GM18526 (cell line): ENCODE measurements around the gene PNLIPRP3.

Experiments
- POLR2A ChIP-seq: IDR thresholded peaks from 3 replicates; pipeline ENCODE4 v1.6.1; 2011; ENCODE audit not compliant: insufficient read length; ENCODE audit errors: extremely low read depth

The PNLIPRP3 gene

DNA sequence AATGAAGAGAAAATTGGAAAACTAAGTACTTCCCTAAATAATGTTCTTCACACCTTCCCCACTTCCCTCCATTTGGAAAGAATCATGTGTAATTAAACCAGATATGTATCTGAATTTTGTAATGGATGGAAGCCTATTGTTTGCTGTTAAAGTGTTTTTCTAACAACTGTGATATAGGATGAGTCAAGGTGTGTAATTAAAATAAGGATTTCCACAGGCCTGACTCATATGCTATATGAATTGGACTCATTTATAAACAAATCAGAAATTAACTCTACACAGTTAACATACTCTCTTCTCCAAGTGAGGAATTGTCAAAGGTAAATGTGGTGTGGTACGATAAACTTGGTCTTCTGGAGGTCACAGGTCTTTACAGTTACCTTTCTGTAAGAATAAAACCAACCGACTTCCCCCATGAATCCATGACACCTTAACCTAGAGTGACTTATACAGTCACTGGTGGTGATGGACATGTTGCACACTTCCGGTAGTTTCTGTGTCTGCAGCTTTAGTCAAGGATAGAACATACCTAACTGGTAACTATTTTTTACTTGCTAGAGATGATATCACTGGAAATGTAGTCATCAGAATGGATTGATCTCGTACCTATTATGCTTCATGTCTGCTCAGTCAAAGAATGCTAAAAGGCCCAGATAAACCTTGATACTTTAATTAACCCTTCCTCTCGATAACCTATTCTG is 12.8 kb downstream of the PNLIPRP3 start:
- TF ChIP-seq POLR2A: no peak

DNA sequence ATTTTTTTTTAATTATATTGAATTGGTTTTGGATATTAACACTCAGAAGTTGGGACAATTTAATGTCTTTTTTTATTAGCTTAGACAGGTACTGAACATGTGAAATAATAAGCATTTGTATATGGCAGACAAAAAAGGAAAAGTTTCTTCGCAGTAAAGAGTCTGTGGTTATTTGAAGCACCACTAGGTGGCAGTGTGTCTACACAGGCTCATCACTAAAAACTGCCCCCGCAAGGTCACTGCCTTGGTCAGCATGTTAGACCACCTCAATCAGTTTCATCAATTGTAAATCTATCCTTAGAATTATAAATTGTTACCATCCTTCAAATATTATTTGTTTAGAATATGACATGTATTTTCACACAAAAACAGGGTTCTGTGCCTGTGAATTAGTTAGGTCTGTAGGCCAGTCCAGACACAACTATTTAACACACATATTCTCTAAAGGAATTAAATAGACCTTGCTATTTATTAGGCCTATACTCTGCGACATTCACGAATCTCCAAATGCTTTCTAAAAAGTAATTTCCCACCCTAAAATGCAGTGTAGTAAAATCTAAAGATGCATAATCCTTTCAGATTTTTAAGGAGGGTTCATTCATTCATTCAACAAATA is 17.0 kb downstream of the PNLIPRP3 start:
- no peak for TF ChIP-seq POLR2A

DNA sequence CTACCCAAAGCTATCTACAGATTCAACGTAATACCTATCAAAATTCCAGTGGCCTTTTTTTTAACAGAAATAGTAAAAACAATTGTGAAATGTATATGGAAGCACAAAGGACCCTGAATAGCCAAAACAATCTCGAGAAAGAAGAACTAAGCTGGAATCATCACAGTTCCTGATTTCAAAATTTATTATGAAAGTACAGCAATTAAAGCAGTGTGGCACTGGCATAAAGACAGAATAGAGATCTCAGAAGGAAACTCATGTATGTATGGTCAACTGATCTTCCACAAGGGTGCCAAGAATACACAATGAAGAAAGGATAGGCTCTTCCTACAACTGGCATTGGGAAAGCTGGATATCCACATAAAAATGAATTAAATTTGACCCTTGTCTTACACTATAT is 23.2 kb downstream of the PNLIPRP3 start:
- TF ChIP-seq POLR2A: no peak

DNA sequence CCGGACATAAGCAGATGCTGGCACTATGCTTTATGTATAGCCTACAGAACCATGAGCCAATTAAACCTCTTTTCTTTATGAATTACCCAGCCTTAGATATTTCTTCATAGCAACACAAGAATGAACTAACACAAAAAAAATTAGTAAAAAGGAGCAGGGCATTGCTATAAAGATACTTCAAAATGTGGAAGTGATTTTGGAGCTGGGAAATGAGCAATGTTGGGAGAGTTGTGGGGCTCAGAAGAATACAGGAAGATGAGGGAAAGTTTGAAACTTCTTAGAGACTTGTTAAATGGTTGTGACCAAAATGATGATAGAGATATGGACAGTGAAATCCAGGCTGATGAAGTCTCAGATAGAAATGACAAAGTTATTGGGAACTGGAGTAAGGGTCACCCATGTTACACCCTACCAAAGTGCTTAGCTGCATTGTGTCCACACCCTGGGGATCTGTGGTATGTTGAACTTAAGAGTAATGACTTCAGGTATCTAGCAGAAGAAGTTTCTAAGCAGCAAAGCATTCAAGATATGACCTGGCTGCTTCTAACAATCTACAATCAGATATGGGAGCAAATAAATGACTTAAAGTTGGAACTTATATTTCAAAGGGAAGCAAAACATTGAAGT is 24.2 kb downstream of the PNLIPRP3 start:
- no peak for TF ChIP-seq POLR2A

DNA sequence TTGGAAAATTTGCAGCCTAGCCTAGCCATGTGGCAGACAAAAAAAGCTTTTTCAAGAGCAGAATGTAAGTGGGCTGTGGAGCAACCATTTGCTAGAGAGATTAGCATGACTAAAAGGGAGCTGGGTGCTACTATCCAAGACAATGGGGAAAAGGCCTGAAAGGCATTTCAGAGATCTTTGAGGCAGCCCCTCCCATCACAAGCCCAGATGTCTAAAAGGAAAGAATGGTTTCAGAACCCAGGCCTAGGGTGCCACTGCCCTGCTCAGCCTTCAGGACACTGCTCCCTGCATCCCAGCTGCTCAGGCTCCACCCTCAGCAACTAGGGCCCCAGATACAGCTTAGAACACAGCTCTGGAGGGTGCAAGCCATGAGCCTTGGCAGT is 24.7 kb downstream of the PNLIPRP3 start:
- TF ChIP-seq POLR2A: no peak

DNA sequence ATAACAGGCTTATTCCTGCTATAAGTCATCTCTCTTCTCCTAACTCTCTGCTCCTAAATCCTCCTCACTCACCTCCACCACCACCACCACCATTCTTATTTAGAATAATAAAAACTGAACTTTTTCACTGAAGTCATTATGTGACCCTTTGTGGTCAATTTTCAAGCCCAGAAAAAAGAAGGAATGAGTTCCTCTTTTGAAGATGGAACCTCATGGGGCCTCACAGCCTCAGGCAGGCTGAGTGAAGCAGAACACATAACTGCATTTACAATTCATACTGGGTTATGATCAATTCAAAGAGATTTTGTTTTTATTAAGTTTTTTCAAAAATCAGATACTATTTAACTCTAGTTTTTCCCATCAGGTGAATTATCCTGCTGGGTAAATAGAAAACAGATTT is 29.8 kb downstream of the PNLIPRP3 start:
- no peak for TF ChIP-seq POLR2A

DNA sequence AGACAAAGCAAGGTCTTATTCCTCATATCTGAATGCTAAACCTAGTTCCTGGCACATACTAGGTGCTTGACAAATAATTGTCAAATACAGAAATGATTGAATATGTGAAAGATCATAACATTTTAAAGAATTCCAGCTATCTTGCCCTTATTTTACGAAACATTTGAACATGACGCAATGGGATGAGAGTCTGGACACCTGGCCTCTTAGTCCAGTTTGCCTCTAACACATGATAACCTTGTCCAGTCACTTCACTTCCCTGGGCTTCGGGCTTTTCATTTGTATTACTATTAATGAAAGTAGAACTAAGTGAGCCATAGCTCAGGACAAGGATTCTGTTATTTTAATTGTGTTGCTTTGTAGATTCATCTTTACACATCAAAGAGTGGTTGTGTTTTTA is 32.6 kb downstream of the PNLIPRP3 start:
- no peak for TF ChIP-seq POLR2A

DNA sequence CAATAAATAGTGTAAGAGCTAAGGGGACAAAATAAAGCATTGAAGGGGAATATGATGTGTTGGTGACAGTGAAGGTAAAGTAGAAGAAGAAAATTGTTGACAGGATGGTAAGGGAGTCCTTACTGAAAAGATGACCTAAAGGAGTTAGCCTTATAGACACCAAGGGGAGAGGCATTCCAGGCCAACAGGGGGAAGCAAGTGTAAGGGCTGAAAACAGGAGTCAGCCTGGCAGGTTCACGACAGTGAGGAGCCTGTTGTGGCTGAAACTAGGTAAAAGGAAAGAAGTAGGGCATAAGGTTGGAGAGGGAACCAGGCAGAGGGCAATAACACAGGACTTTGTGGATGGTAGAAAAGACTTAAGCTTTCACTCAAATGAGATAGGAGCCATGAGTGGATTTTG is 34.0 kb downstream of the PNLIPRP3 start:
- no peak for TF ChIP-seq POLR2A

DNA sequence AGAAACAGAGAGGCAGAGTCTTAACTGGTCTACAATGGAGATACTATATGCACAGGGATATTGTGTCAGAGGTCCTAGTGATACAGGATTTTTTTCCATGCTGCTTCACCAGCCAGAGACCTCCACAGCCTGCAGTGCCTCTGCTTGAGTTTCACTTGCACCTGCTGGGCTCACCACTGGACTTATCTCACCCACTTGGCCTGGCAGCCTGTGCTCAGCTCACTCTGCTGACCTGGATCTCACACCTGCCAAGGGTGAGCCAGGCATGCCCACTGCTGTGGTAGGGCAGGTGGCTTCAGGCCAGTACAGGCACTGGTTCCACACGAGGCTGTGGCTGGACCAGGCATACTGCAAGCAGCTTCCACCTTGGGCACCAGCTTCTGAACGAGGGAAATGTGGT is 36.6 kb downstream of the PNLIPRP3 start:
- TF ChIP-seq POLR2A: no peak

DNA sequence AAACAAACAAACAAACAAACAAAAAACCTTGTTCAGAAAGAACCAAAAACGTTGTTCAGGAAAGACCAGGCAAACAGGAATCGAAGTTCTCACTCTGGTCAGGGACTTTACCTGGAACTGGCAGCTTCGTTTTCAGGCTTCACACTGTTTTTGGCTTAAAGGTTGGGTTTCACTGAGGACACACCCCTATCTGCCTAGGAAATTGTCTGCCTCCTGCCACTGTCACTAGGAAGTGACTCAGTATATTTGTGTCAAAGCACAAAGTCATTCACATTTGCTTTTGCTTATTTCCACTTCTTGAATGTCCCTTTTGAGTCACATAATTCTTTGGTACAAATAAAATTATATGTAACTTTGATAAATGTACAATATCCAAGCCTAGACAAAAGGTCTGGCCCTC is 37.9 kb downstream of the PNLIPRP3 start:
- no peak for TF ChIP-seq POLR2A

DNA sequence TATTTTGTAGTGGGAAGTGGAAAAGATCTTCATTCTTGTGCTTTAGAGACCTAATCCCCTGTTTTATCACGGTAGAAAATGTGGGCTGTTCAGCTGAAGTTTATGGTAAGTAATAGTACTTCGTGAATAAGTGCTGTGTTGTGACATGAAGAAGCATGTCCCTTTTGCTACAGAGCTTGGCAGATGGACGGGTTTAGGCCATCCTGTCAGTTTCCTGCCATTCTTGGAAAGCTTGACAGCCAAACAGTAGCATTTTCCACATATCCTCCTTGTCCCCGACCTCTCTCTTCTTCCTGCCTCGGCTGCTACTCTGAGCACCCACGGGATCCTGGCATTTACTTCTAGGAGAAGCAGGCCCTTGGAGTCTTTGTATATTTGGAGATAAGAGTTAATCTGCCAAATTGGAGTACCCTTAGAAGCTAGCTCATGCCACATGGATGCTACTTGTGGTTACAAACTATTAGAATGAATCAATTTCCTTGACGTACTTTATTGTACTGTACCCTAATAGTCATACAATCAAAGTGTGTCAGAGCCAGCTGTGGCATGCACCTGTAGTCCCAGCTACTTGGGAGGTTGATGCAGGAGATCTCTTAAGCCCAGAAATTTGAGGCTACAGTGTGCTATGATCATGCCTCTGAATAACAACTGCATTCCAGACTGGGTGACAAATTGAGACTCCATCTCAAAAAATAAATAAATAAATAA is 39.2 kb downstream of the PNLIPRP3 start:
- no peak for TF ChIP-seq POLR2A

DNA sequence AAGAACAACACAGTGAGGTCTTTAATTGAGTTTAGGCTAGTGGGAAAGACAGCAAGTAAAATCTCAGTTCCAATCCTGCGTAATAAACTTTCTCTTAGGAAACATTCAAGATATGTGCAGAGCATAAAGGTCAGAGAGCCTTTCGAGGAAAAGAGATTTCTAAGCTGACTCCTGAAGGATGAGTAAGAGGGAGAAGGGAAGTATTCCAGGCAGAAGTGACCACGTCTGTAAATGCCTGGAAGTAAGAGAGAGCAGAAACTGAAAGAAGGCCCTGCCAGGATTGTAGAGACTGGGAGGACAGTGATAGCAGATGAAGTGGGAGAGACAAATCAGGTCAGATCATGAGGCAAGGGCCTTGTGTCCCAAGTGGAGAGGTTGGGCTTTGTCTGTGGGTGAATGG is 41.8 kb downstream of the PNLIPRP3 start:
- no peak for TF ChIP-seq POLR2A

DNA sequence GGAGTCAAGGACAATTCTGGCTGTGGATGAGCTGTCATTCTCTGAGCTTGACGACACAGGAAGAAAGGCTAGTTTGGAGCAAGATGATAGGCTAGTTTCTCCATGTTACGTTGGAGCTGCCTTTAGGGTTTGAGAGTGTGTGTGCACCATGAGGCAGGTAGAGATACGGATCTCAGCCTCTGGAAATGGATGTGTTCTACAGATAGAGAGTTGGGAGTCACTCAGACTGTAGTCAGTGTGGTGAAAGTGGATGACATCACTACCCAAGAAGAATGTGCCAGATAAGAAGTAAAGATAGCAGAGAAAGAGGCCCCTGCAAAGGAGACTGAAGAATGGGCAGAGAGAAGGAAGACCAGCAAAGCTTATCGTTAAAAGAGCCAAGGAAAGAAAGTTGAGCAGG is 42.4 kb downstream of the PNLIPRP3 start:
- no peak for TF ChIP-seq POLR2A

DNA sequence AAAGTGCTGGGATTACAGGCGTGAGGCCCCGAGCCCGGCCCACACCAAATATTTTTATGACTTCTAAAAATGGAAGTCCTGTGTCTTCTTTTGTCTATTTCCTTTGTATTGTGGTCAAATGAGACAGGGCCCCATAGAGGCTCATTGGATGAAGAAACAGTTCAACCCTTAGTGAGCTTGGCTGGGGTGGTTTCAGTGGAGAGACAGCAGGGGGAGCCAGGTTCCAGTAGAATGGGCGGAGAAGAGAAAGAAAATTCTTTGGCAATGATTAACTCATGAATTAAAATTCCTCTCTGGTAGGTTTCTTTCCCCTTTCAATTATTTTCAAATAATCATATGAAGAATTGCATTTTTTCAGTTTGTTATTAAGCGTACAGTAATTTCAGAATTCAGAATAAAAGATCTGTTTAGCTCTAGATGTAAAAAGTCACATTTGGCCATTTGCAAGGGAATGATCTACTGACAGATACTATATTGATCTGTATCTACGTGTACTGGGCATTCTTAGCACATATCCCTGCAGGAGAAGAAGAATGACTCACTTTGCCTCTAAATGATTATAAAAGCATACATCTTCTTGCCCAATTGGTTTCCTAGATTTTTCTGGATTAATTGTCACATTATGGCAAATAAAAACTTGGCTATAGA is 43.2 kb downstream of the PNLIPRP3 start:
- TF ChIP-seq POLR2A: no peak

DNA sequence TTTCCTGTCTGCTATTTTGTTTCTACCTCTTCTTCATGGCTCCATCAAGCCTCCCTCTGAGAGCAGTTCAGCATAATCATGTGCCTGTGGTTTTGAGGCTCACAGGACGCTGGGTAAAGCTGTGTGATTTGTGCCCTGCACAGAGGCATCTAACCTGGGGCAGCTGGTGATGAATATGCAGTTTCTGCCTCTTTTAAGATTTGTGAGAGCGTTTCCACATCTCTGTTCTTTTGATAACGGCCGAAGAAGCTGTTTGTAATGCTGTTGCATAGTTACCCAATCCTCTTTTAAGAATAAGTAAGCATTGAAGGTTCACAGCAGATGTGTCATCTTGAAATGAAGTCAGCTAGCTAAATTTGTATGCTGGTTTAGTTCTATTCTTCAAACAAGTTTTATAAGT is 45.2 kb downstream of the PNLIPRP3 start:
- TF ChIP-seq POLR2A: no peak
